ENCODE results near the gene ACBD7. TPM values are rescaled to one million over a fixed set of nuclear protein-coding genes. Genes with fewer than 3 reads are reported as not detected.

The ACBD7 gene
- total RNA-seq (2022; extraction: Qiagen RNA extraction; ENCODE audit: low read depth): 0.85 to 1.3 TPM (median 1.1 TPM) in 5 replicates

GRCh38 chr10:15088428-15089261 lies at the start of gene ACBD7:
Gene ACBD7 (minus strand): TSS chr10:15088776. CDS start chr10:15088728, 48 bp downstream.

GRCh38 chr10:15097011-15097812 lies 8.6 kb upstream of the ACBD7 start, which contains the start of gene RPP38:
Gene RPP38 (plus strand): TSS chr10:15097355. CDS start chr10:15103315, 5,960 bp downstream.

GRCh38 chr10:15043674-15044073 lies 44.9 kb downstream of the ACBD7 start, which contains the start of gene OLAH:
Gene OLAH (plus strand): TSS chr10:15043943. CDS start chr10:15047289, 3,346 bp downstream.

Other genes starting within 250 kb of the ACBD7 start
- gene SUV39H2, start 209.9 kb downstream of the ACBD7 start, total RNA-seq (2022; extraction: Qiagen RNA extraction; ENCODE audit: low read depth): 18.9 to 23.0 TPM (median 20.8 TPM) in 5 replicates
- gene DCLRE1C, start 134.7 kb downstream of the ACBD7 start, total RNA-seq (2022; extraction: Qiagen RNA extraction; ENCODE audit: low read depth): 3.9 to 6.6 TPM (median 5.7 TPM) in 5 replicates
- gene MEIG1, start 129.4 kb downstream of the ACBD7 start, total RNA-seq (2022; extraction: Qiagen RNA extraction; ENCODE audit: low read depth): 0.55 to 1.0 TPM (median 0.77 TPM) in 5 replicates
- gene OLAH, start 44.8 kb downstream of the ACBD7 start, total RNA-seq (2022; extraction: Qiagen RNA extraction; ENCODE audit: low read depth): 0.39 to 0.59 TPM (median 0.43 TPM) in 5 replicates
- 33.1 to 41.4 TPM (median 38.0 TPM) in 5 replicates for gene RPP38, start 8.6 kb upstream of the ACBD7 start, total RNA-seq (2022; extraction: Qiagen RNA extraction; ENCODE audit: low read depth)
- gene NMT2, start 79.9 kb upstream of the ACBD7 start, total RNA-seq (2022; extraction: Qiagen RNA extraction; ENCODE audit: low read depth): 18.7 to 24.2 TPM (median 21.5 TPM) in 5 replicates